HEK293 (cell line): ENCODE data around the gene ACBD3.
A peak's percentile ranks its signal among the peaks of the same experiment; 100 is the strongest.

Experiments
- CTCF ChIA-PET: fragments of 350-600 bp; formaldehyde crosslinking; extraction: SDS; loops from one replicate; lab custom pipeline; 2021; ENCODE audit warnings: antibody characterized with exemption; lab: Yijun Ruan, JAX
- POLR2A ChIA-PET: fragments of 300-600 bp; formaldehyde crosslinking; extraction: SDS; loops from one replicate; lab custom pipeline; 2020; ENCODE audit warnings: antibody characterized with exemption, inconsistent platforms; lab: Yijun Ruan, JAX
- H3K27ac ChIP-seq: fragments of 200-500 bp; sonication (Bioruptor generic); 2 replicates; pipeline ENCODE4 v1.5.1; 2014; ENCODE audit warnings: low read depth, low read length, control low read depth, inconsistent platforms; ENCODE audit errors: extremely low read depth
- H3K36me3 ChIP-seq, 2 experiments: fragments of 200-500 bp in 1 of 2; sonication (Bioruptor generic) in 1 of 2; 1 replicate in 1 of 2; 2 replicates in 1 of 2; pipeline ENCODE4 v1.5.1; 2014 to 2017; ENCODE audit warnings: inconsistent platforms in 2 of 2, low read length in 2 of 2; ENCODE audit not compliant: control insufficient read depth in 2 of 2, insufficient read depth in 1 of 2
- H3K4me1 ChIP-seq: fragments of 200-500 bp; sonication (Bioruptor generic); 2 replicates; pipeline ENCODE4 v1.5.1; 2014; ENCODE audit warnings: mild to moderate bottlenecking, low read length, inconsistent platforms; ENCODE audit not compliant: control insufficient read depth, insufficient read depth
- H3K4me3 ChIP-seq: 2 replicates; pipeline ENCODE4 v1.5.1; 2011; ENCODE audit warnings: low read depth, mild to moderate bottlenecking, control low read depth, low read length, moderate library complexity
- H3K9me3 ChIP-seq: fragments of 200-500 bp; sonication (Bioruptor generic); 2 replicates; pipeline ENCODE4 v1.5.1; 2014; ENCODE audit warnings: low read depth, low read length, inconsistent platforms; ENCODE audit not compliant: control insufficient read depth, insufficient read depth
- ZBTB48 ChIP-seq: fragments of 450-650 bp; formaldehyde crosslinking; IDR thresholded peaks from 2 replicates; pipeline ENCODE4 v1.5.1; 2016; ENCODE audit warnings: missing biosample characterization, missing genetic modification characterization
- ZXDB ChIP-seq: fragments of 450-650 bp; formaldehyde crosslinking; IDR thresholded peaks from 2 replicates; pipeline ENCODE4 v1.5.1; 2016; ENCODE audit warnings: missing biosample characterization, missing genetic modification characterization

ACBD3 gene

DNA sequence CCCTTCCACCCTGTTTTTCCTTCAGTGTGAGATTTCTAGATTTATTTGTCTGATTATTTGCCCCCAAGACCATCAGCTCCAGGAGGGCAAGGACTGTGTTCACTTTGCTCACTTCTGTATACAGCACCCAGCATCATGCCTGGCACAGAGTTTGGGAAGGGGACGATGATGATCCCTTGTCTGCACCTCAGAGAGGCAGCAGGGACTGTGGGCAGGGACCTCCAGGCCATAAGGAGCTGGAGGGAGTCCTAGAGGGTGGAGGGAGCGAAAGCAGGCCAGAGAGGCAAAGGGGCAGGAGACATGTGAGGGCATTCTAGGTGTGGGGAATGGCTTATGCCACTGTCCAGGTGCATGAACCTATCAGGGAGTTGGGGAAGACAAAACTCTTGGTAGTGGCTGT lies 91.3 kb downstream of the ACBD3 start:
- no peak overlapping the region for H3K4me3 ChIP-seq
- CTCF ChIA-PET = interaction anchor here (0.7 to 3.7 kb wide), 4 partner anchors 14 to 621 kb away, joined by 3 to 17 read pairs (median 8); no protein-coding TSS in a partner anchor
- H3K9me3 ChIP-seq = no peaks in the 10 kb centered on the region
- peaks cover 0 to 6% of the 10 kb centered on the region in 2 experiments; a peak in 1 of 3 replicates for H3K36me3 ChIP-seq
- no peaks in the 10 kb centered on the region for H3K4me1 ChIP-seq
- H3K27ac ChIP-seq = no peak overlapping the region
- POLR2A ChIA-PET = interaction anchor here (1.3 to 1.6 kb wide), 2 partner anchors 12 to 96 kb away, joined by 3 to 4 read pairs; partner anchors contain the start of gene SDE2
- TF ChIP-seq ZXDB (tag by site-specific recombination) (no peak), ZBTB48 (tag by site-specific recombination) (peak; percentile 60; the same call in 1 of the 2 replicates)
- TF ChIP-seq, all 188 proteins: peak for 1
